ENCODE results near the gene PITPNB.

The PITPNB gene

DNA sequence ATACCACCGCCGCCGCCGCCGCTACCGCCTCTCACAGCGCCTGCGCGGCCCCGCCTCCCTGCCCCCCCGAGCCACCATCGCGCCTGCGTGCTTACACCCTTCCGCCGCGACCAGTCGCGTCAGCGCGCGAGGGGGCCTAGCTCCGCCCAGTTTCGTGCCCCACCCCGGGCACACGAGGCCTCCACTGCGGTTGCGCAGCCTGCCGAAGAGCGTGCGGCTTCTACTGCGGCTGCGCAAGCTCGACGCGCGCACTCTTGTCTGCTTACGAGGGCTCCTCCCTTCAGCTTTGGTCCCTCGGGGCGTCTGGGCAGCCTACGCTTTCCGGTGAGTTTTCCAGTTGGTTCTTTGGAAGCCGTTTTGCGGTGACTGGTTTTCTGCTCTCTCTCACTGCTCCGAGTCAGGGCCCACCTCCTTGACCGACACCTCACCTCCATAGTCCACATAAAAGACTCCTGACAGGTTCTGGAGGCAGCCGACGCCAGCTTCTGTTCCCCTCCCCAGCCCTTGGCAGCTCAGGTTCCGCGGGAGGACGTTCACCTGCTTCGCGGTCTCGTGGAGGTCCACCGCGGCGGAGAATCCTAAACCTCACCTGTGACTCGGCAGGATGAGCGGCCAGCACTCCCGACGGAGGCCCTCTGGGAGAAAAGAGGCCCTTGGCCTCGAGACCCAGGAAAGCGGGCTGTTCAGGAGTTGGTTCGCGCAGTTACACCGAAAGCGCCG is at the start of gene PITPNB:
PITPNB (minus strand) TSS at position 35 of the 720 bp plus-strand sequence. CDS start 65 bp downstream, outside the sequence.
- peak; percentile 98 for DNase-seq

DNA sequence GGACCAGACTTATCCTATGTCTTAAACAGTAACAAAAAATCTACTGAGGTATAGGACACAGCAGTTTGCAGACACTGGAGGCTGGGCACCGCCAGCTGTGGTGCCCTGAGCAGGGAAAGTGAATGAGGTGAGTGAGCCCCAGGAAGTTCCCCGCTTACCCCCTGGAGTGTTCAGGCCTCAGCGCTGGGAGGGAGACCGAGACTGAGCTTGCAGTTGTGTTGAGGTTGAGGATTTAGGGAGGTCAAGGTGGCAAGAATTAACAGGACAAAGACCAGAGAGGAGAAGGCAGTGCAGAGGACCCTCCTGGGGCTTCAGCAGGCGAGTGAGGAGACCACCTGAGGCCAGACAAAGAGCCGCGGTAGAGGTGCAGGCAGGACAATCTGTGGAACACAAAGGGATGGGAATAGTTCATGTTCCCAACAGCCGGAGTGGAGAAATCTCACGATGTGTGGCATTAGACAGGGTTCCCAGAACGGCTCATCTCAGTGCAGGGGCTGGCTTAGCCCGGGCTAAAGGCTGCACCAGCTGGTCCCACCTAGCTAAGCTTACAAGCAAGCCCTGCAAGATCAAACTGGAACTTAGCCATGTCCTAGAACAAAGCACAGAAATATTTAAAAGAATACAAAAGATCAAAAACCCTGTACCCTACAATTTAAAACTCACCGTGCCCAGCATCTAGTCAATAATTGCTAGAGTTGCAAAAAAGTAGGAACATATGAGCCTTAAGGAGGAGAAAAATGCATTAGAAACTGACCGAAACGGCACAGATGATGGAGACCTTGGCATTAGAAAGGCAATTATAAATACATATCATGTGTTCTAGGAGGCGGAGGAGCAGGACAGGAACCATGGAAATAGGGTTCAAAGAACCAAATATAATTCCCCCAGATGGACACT is 47.4 kb upstream of the PITPNB start:
- DNase-seq = no peak

- DNase-seq = no peak
Measured at GRCh38 chr22:27962268-27963044, 43.4 kb upstream of the PITPNB start.

- DNase-seq = no peak
Measured at GRCh38 chr22:27961680-27962079, 42.6 kb upstream of the PITPNB start.

DNA sequence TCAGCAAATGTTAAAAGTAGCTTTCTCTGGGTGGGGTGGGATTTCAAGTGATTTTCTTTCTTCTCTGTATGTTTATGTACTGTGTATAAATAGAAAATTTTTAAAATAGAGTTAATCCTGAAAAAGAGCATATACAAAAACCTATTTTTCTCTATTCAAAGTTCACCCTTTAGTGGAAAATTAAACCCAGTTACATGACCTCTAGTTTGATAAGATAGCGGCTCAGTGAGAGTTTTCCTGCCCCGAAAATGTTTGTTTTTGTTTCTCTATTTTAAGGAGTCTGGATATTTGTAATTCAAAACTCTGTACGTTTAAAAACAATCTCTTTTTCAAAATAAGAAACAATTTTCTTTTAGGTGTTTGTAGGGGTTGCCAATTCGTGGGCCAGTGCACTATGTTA is 42.1 kb upstream of the PITPNB start:
- DNase-seq = no peak

DNA sequence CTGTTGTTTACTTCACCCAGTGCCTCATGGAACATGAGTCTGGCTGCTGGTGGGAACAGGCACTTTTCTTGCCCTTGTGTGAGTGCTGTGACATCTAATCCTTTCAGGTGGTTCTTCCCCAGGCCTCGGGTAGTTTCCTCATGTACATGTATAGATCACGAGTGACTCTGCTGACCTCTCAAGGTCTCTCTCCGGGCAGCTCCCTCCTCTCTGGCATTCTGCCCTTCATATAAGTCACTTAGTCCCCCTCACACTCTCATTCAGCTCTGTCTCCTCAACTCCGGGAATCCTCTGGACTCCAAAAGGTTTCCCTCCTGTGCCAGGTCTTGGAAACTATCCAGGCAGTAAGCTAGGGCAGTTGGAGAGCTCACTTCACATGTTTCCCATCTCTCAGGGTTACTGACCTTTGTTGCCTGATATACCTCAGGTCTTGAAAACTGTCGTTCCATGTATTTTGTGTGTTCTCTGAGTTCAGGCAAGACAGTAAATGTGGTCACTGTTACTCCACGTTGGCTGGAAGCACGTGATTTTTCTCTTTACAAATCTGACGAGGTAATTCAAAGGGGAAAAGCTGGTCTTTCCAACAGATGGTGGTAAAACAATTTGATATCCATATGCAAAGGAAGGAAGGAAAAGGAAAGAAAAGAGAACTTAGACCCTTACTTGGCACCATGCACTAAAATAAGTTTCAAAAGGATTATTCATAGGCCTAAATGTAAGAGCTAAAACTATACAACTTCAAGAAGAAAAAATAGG is 40.5 kb upstream of the PITPNB start:
- DNase-seq = no peak

- no peak for DNase-seq
Measured at GRCh38 chr22:27952779-27953178, 33.7 kb upstream of the PITPNB start.

GRCh38 chr22:27952091-27952490 is 33.0 kb upstream of the PITPNB start:
- no peak for DNase-seq

- DNase-seq = no peak
Measured at GRCh38 chr22:27949421-27949820, 30.4 kb upstream of the PITPNB start.

GRCh38 chr22:27948569-27948968 is 29.5 kb upstream of the PITPNB start:
- DNase-seq = no peak

- DNase-seq = no peak
Measured at GRCh38 chr22:27947448-27947847, 28.4 kb upstream of the PITPNB start.

GRCh38 chr22:27941143-27941542 is 22.1 kb upstream of the PITPNB start:
- DNase-seq = no peak

- DNase-seq = no peak
Measured at GRCh38 chr22:27937453-27937852, 18.4 kb upstream of the PITPNB start.

DNA sequence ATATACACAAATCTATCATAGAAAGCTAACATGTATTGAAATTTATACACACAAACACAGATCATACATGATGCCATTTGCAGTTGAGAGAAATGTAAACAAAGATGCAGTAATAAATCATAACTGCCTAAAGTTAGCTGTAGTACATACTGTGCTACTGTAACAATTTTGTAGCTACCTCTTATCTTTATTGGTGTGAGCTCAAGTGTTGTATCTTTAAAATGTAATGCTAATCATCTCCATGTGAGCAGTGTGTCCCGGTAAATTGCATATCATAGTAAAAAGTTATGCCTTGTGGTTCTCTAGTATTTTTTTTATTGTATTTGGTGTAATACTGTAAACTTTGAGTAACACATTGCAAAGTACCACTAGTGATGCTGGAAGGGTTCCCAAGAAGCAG is 16.8 kb upstream of the PITPNB start:
- no peak for DNase-seq

GRCh38 chr22:27934069-27934468 is 15.0 kb upstream of the PITPNB start:
- no peak for DNase-seq

DNA sequence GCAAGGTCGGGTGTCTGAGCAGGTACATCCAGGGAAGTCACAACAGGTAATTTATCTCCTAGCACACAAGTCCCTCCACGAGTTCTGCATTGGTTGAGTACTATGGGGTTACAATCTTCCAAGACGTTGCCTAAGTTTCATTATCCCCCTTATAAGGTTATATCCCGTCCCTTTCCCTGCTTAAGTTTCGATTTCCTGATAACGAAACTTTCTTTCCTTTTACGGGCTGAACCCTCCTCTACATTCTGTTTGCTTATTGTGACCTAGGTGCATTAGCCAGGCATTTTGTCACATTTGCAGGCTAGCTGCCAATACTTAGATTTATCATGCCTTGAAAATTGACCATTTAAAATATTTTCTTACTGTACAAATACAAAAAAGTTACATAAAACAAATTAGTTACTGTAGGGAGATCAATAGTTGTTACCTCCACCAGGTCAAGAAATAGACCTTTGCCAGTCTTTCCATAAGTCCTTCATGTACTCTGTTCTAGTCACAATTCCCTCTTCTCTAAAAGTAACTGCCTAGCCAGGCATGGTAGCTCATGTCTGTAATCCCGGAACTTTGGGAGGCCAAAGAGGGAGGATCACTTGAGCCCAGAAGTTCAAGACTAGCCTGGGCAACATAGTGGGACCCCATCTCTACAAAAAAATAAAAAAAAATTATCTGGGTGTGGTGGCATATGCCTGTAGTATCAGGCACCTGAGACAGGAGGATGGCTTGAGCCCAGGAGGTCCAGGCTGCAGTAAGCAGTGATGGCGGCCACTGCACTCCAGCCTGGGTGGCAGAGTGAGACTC is 14.3 kb upstream of the PITPNB start:
- no peak for DNase-seq

DNA sequence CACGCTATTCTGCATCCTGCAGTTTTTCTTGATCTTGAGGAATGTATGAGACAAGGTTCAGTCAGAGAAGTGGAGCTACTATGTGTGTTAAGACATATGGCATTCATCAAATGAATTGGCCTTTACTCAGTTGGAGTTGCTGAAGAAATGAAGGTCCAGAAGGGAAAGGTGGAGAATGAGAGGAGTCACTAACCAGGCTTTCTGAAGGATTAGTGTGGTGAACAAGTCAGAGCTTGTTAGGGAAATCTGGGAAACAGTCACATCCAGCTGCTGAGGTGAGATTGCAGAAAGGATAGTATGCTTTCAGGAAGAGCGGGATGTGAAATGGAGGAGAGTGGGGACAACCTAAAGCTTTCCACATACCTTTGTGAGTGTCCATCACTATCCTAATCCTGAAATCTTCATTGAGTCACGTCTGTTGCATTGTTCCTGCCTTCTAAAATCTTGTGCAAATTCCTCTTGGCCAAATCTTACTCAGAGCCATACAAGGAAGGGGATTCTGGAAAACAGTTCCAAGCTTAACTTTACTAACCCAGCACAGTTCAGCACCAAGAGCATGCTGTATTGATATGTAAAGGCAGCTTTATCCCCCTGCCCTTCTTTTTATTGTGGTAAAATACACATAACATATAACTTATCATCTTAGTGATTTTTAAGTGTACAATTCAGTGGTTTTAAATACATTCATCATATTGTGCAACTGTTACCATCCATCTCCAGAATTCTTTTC is 11.4 kb upstream of the PITPNB start:
- DNase-seq = no peak

GRCh38 chr22:27927608-27928007 is 8.6 kb upstream of the PITPNB start:
- DNase-seq = no peak

- no peak for DNase-seq
Measured at GRCh38 chr22:27925331-27925730, 6.3 kb upstream of the PITPNB start.

GRCh38 chr22:27919942-27920755 is 1.1 kb upstream of the PITPNB start:
- DNase-seq = no peak

Data from CD4-positive, alpha-beta T cell treated with Interleukin-15 for 1 hour (primary cell).